Activated CD4-positive, alpha-beta T cell treated with anti-CD3 and anti-CD28 coated beads, Interleukin-2, amount 50 U/mL, for 4 hours (primary cell): ENCODE data around the gene GALNT18.

Source experiments
- DNase-seq, 2 experiments: peaks; one replicate each; pipeline ENCODE4 v3.0.0-alpha.2; 2020

Gene GALNT18

DNA sequence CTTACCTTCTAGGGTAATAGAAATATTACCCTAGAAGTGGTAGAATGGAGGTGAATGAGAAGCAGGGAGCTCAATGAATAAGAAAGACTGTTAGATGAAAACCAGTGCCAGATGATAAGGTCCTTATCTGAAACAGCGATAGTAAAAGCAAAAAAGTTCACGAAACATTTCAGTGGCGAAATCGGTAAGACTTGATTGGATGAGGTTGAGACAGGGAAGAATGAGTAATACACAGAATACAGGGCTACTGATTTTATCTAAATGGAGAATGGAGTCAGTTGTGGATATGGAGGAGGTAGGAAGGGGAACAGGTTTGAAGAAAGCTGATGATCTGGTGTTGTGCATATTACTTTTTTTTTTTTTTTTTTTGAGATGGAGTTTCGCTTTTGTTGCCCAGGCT is 96.5 kb downstream of the GALNT18 start:
- DNase-seq, result no peak

- DNase-seq, result no peak
Measured at GRCh38 chr11:11524436-11525061, 97.3 kb downstream of the GALNT18 start.

GRCh38 chr11:11522591-11522990 is 99.2 kb downstream of the GALNT18 start:
- DNase-seq, result no peak

- no peak for DNase-seq
Measured at GRCh38 chr11:11521306-11522002, 100.4 kb downstream of the GALNT18 start.

DNA sequence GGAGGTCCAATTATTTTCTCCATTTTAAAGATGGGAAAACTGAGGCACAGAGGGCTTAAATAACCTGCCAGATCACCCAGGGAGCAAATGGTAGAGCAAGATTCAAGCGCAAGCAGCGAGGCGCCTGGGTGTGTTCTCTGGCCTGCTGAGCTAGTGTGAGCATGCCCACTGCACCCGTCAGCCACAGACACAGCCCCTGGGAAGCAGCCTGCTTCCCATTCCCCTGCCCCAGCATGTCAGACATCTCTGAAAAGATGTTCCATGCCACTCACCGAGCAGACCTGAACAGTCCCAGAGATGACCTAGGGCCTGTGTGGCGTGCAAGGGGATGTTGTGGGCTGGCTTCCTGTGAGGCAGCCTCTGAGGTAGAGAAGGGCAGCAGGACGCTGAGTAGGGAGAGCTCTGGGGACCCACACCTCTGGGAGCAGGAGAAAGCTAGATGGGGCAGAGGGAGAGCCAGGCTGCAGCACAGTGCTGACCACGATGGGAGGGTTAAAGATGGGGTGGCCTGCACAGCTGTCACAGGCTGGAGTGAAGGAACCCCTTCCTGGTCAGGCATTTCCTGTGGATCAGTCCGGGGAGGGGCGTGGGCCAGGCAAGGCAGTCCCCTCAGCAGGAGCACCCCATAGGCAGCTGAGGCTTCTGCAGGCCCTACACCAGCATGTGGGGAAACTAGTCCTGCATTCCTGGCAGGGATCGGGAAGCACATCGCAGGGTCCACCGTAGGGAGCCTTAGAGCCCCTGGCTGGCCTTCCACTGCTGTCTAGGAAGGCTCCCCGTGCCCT is 101.4 kb downstream of the GALNT18 start:
- DNase-seq, result no peak

- no peak for DNase-seq
Measured at GRCh38 chr11:11519184-11519583, 102.6 kb downstream of the GALNT18 start.

- no peak for DNase-seq
Measured at GRCh38 chr11:11514246-11514645, 107.6 kb downstream of the GALNT18 start.

GRCh38 chr11:11513422-11513821 is 108.4 kb downstream of the GALNT18 start:
- DNase-seq, result no peak

DNA sequence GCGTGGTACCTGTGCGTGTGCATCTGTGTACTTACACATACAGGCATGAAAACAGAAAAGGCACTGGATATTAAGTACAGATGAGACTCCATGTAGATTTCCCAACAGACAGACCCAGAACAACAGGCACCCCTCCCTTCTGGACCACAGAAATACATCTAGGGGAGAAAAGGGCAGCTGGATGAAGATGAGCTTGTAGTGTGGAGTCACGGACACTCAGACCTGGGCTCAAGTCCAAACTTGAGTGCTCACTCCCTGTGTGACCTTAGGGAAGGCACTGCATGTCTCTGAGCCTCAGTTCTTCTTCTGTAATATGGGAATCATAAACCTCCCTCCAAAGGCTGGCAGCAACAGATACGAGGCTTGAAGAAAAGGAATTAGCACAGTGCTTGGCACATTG is 108.9 kb downstream of the GALNT18 start:
- no peak for DNase-seq

DNA sequence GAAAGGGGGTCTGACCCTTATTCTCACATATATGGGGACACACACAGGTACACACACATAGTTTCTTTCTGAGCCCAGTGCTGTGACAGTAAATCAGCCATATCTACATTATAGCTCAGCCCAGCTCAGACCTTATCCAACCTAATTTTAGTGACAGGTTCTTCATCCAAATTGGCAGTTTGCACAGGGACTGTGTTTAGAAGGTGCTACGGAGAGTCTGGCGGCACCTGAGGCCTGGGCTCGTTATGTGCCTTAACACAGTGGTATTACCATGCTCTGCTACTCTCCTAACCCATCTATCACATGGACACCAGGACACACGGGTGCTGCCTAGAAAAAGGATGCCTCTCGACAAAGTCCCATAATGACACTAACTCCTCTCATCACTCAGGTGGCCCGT is 109.3 kb downstream of the GALNT18 start:
- DNase-seq, result no peak

DNA sequence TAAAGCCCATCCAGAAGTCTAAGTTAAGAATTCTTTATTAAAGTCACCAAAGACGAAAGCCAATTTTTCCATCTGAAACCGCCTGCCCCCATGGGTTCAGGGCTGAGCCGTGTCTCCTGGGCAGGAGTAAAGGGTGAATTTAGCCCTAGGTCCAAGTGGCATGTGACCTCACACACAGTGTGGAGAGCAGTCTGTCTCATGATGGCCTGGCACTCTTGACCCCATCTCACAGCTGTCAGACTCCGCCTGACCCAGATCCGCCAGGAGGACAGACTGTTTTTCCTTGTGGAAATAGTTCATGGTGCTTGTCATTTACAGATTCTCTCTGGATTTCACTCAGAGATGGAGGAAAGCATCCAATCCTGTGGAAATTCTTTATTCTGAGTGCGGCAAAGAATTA is 109.7 kb downstream of the GALNT18 start:
- DNase-seq, result no peak

DNA sequence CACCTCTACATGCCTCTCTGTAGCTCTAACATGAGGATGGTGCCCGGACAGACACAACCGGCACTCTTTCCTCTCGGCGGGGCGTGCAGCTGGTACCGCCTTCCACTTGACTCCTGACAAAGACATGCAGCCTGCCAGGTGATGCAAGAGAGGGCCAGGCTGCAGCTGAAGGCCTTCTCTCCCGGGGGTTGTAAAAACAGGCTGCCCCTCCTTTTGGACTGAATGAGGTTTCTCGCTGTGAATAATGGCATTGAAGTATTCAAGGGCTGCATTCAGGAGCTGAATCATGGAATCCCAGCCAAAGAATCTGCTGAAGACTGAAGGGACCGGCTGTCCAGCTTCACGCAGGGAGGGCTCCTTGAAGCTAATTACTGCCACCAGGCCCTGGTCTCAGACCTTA is 110.9 kb downstream of the GALNT18 start:
- no peak for DNase-seq

GRCh38 chr11:11505692-11506091 is 116.1 kb downstream of the GALNT18 start:
- DNase-seq, result no peak

- no peak for DNase-seq
Measured at GRCh38 chr11:11505190-11505589, 116.6 kb downstream of the GALNT18 start.

- DNase-seq, result no peak
Measured at GRCh38 chr11:11504071-11504470, 117.7 kb downstream of the GALNT18 start.

GRCh38 chr11:11502263-11502861 is 119.4 kb downstream of the GALNT18 start:
- DNase-seq, result no peak

- DNase-seq, result no peak
Measured at GRCh38 chr11:11501546-11502262, 120.1 kb downstream of the GALNT18 start.

- DNase-seq, result no peak
Measured at GRCh38 chr11:11500744-11501487, 120.9 kb downstream of the GALNT18 start.

GRCh38 chr11:11499300-11499699 is 122.5 kb downstream of the GALNT18 start:
- DNase-seq, result no peak

DNA sequence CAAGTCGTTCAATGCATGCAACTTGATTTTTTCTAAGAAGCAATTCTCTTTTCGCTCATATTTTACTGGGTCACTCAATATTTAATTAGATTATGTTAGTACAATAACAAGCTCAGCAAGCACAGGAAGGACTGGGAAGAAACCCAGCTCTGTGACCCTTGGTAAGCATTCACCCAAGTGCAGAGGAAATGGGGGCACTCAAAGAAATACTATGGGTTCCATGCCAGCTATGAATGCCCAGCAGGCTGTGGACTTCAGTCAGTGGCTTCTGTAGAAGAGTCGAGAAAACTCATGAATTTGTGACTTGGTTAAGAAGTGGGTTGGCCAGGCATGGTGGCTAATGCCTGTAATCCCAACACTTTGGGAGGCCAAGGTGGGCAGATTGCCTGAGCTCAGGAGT is 123.6 kb downstream of the GALNT18 start:
- no peak for DNase-seq

DNA sequence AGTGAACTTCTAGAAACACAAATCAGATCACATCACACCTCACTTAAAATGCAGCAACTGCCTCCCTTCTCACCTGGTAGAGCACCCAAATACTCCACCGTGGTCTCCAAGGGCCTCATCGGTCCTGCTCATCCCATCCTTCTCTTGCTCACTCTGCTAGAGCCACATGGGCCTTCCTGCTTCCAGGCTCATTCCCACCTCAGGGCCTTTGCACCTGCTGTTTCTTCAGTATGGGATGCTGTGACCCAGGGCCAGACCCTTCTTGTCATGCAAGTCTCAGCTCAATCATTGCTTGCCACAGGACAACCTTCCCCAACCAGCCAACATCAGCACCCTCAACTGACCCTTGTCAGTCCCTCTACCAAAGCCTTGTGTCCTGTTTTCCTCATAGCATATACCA is 124.9 kb downstream of the GALNT18 start:
- no peak for DNase-seq

GRCh38 chr11:11494348-11494747 is 127.5 kb downstream of the GALNT18 start:
- no peak for DNase-seq
